ENCODE results near the gene THAP3.

DNA sequence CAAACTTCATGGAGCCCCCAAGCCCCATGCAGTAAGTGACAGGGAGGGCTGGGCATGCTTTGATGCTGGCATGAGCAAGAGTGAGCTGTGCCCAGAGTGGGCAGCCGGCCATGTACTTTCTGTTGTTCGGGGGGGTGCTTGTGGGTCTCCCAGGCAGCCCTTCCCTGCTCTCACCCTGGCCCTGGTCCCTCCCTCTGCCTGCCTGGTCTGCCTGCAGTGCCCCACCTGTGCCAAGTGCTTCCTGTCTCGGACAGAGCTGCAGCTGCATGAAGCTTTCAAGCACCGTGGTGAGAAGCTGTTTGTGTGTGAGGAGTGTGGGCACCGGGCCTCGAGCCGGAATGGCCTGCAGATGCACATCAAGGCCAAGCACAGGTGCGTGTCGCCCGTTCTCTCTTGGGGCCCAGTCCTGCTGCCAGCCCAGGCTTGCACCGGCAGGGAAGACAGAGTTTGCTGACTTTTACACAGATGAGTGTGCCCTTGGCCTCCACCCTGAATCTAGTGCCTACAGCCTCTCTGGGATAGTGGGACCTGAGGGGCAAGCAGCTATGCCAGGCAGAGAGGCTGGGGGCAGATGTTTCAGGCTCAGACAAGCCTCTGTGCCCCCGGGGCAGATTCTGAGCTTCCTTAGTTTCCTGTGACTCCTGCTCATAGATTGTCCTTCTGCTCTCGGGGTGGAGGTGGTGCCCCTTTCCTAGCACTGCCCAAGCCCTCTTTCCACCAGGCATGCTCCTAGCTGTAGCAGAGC is 37.2 kb upstream of the THAP3 start:
- TF ChIP-seq CTCF (IDR thresholded peaks at IDR 0.05) (no peak), EP300 (IDR thresholded peaks at IDR 0.05) (no peak), POLR2A (IDR thresholded peaks at IDR 0.05; ENCODE audit: low read depth) (no peak)

All from esophagus muscularis mucosa (tissue), 4 donors.